ENCODE data around the gene NELL2.
"Not testable (repeated sequence)": the region's sequence is repeated elsewhere in the genome, so short reads cannot be mapped to it uniquely, and the experiment has no call there.

Gene NELL2

GRCh38 chr12:44696542-44696941 is 179.6 kb downstream of the NELL2 start:
- DNase-seq (ENCODE audit: low spot score): no peak
- no peak for TF ChIP-seq CTCF (IDR thresholded peaks at IDR 0.05; ENCODE audit: extremely low read depth, insufficient read depth, missing control alignments)

GRCh38 chr12:44694017-44694416 is 182.1 kb downstream of the NELL2 start:
- in situ Hi-C loops (cut with MboI; ENCODE audit: low pct_unique_long_range_greater_than_20kb, low sequenced_read_pairs, unreplicated experiment): no loop called here
- TF ChIP-seq CTCF (IDR thresholded peaks at IDR 0.05; ENCODE audit: extremely low read depth, insufficient read depth, missing control alignments): no peak
- DNase-seq (ENCODE audit: low spot score): no peak

More at GRCh38 chr12:44696542-44696941, 179.6 kb downstream of the NELL2 start:
- in situ Hi-C loops (cut with MboI; ENCODE audit: low pct_unique_long_range_greater_than_20kb, low sequenced_read_pairs, unreplicated experiment): no loop called here

- in situ Hi-C loops (cut with MboI; ENCODE audit: low pct_unique_long_range_greater_than_20kb, low sequenced_read_pairs, unreplicated experiment): no loop called here
- TF ChIP-seq CTCF (IDR thresholded peaks at IDR 0.05; ENCODE audit: extremely low read depth, insufficient read depth, missing control alignments): no peak
- no peak for DNase-seq (ENCODE audit: low spot score)
Measured at GRCh38 chr12:44689587-44689986, 186.5 kb downstream of the NELL2 start.

- in situ Hi-C loops (cut with MboI; ENCODE audit: low pct_unique_long_range_greater_than_20kb, low sequenced_read_pairs, unreplicated experiment); DNase-seq (ENCODE audit: low spot score): not testable (repeated sequence)
Measured at GRCh38 chr12:44686821-44687432, 189.2 kb downstream of the NELL2 start.

- no peak for DNase-seq (ENCODE audit: low spot score)
- in situ Hi-C loops (cut with MboI; ENCODE audit: low pct_unique_long_range_greater_than_20kb, low sequenced_read_pairs, unreplicated experiment): no loop called here
Measured at GRCh38 chr12:44677724-44678123, 198.4 kb downstream of the NELL2 start.

GRCh38 chr12:44674875-44675274 is 201.2 kb downstream of the NELL2 start:
- TF ChIP-seq CTCF (IDR thresholded peaks at IDR 0.05; ENCODE audit: extremely low read depth, insufficient read depth, missing control alignments): no peak
- in situ Hi-C loops (cut with MboI; ENCODE audit: low pct_unique_long_range_greater_than_20kb, low sequenced_read_pairs, unreplicated experiment): no loop called here
- DNase-seq (ENCODE audit: low spot score): no peak

More at GRCh38 chr12:44677724-44678123, 198.4 kb downstream of the NELL2 start:
- TF ChIP-seq CTCF (IDR thresholded peaks at IDR 0.05; ENCODE audit: extremely low read depth, insufficient read depth, missing control alignments): no peak

GRCh38 chr12:44673811-44674210 is 202.3 kb downstream of the NELL2 start:
- in situ Hi-C loops (cut with MboI; ENCODE audit: low pct_unique_long_range_greater_than_20kb, low sequenced_read_pairs, unreplicated experiment): no loop called here
- no peak for TF ChIP-seq CTCF (IDR thresholded peaks at IDR 0.05; ENCODE audit: extremely low read depth, insufficient read depth, missing control alignments)
- no peak for DNase-seq (ENCODE audit: low spot score)

Measured in GM13977 (cell line).